H1 (cell line): ENCODE results near the gene NTRK2. TPM values are rescaled to one million over a fixed set of nuclear protein-coding genes. Genes with fewer than 3 reads are reported as not detected.

Experiments used
- CHD2 ChIP-seq: IDR thresholded peaks from 2 replicates; pipeline ENCODE4 v1.6.1; 2012; ENCODE audit warnings: low read length, improper control_type of control experiment
- CHD7 ChIP-seq: fragments of 300-600 bp; sonication (generic); IDR thresholded peaks from 2 replicates; pipeline ENCODE4 v1.7.1; 2012; ENCODE audit warnings: low read length, moderate library complexity, mild to moderate bottlenecking, inconsistent platforms; ENCODE audit not compliant: insufficient replicate concordance
- JUN ChIP-seq: IDR thresholded peaks from 2 replicates; pipeline ENCODE4 v1.6.1; 2011; ENCODE audit warnings: low read depth, mild to moderate bottlenecking, improper control_type of control experiment, low read length
- KDM4A ChIP-seq: IDR thresholded peaks from one replicate; pipeline ENCODE4 v1.7.1; 2012; ENCODE audit warnings: low read depth, mild to moderate bottlenecking, moderate library complexity, low read length, inconsistent platforms; ENCODE audit not compliant: severe bottlenecking
- RAD21 ChIP-seq, 2 experiments: IDR thresholded peaks in 1 of 2; conservative IDR thresholded peaks in 1 of 2; 2 replicates each; pipeline ENCODE4 v1.6.1; 2011; ENCODE audit warnings: low read depth in 2 of 2, low read length in 2 of 2, improper control_type of control experiment in 1 of 2, inconsistent platforms in 1 of 2, mild to moderate bottlenecking in 1 of 2, moderate library complexity in 1 of 2
- SIX5 ChIP-seq: IDR thresholded peaks from 2 replicates; pipeline ENCODE4 v1.6.1; 2011; ENCODE audit warnings: mild to moderate bottlenecking, low read depth, low read length
- SP1 ChIP-seq: IDR thresholded peaks from 2 replicates; pipeline ENCODE4 v1.6.1; 2011; ENCODE audit warnings: low read depth, low read length
- polyA plus RNA-seq, 7 experiments: library from polyadenylated mRNA; depleted of rRNA in 3 of 7; stranded (reverse) in 5 of 7; unstranded in 2 of 7; fragments of >200 nt in 5 of 7; fragments of 200-250 nt in 2 of 7; gene quantifications; 1 replicate in 5 of 7; 2 replicates in 1 of 7; 4 replicates in 1 of 7; pipeline versions ENCODE4 v1.2.1 to v1.2.3, GENCODE V29; 2011 to 2013; ENCODE audit warnings: missing spikeins in 2 of 7, mixed read lengths in 2 of 7
- total RNA-seq: library from RNA; stranded (reverse); fragmentation: NEBNext Ultra II Directional; extraction: Animal tissue kit (Norgen Biotek cat#: 25700); gene quantifications from 2 replicates; pipeline ENCODE4 v1.2.1, GENCODE V29; 2021

The NTRK2 gene
- total and polyA plus RNA-seq, 2 of the 8 experiments (the other 6 are each of a cell fraction or from before 2014, with no cell fraction given): 0.03 to 0.04 TPM

DNA sequence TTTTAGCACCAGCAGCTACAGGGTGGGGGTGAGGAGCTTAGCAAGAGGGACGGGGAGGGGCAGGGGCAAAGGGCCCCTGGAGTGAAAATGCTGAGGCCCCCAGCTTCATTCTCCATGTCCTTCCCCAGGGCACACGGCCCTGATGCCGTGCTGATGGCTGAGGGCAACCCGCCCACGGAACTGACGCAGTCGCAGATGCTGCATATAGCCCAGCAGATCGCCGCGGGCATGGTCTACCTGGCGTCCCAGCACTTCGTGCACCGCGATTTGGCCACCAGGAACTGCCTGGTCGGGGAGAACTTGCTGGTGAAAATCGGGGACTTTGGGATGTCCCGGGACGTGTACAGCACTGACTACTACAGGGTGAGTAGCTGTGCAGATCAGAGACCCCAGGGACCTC is 285.6 kb downstream of the NTRK2 start (continued):
- no peak for TF ChIP-seq CHD7
- TF ChIP-seq SP1: no peak
- TF ChIP-seq KDM4A: no peak
- TF ChIP-seq CHD2: no peak
- TF ChIP-seq JUN: no peak
- no peak for TF ChIP-seq RAD21 (IDR thresholded peaks at IDR 0.05 in 1 of 2, conservative IDR thresholded peaks at IDR 0.05 in 1 of 2; ENCODE audit: low read depth in 2 of 2, low read length in 2 of 2)
- TF ChIP-seq SIX5: no peak
